ENCODE data around the gene SMARCA4.
"Not testable (repeated sequence)": the region's sequence is repeated elsewhere in the genome, so short reads cannot be mapped to it uniquely, and the experiment has no call there.

The SMARCA4 gene

GRCh38 chr19:10959277-10959968 lies 1.4 kb upstream of the SMARCA4 start:
- H3K27me3 Mint-ChIP-seq (ENCODE audit: low read depth), result not testable (repeated sequence)
- peak overlapping the region; percentile 84 for H3K4me3 Mint-ChIP-seq

GRCh38 chr19:10961073-10961860 lies 437 bp downstream of the SMARCA4 start:
- peaks cover 6% of the 10 kb centered on the region for H3K36me3 Mint-ChIP-seq (ENCODE audit: low read depth)

More at GRCh38 chr19:10959277-10959968, 1.4 kb upstream of the SMARCA4 start:
- H3K36me3 Mint-ChIP-seq (ENCODE audit: low read depth); H3K9me3 Mint-ChIP-seq: not testable (repeated sequence)
- Mint-ChIP-seq H3K27ac (peak overlapping the region; percentile 86), H3K4me1 (ENCODE audit: low read depth) (peaks cover 35% of the 10 kb centered on the region)

GRCh38 chr19:10962863-10963262 lies 2.0 kb downstream of the SMARCA4 start:
- Mint-ChIP-seq H3K4me1 (ENCODE audit: low read depth) (peaks cover 35% of the 10 kb centered on the region), H3K9me3 (no peaks in the 10 kb centered on the region), H3K27ac (peak overlapping the region; percentile 36), H3K27me3 (ENCODE audit: low read depth) (no peaks in the 10 kb centered on the region), H3K4me3 (peak overlapping the region; percentile 91), H3K36me3 (ENCODE audit: low read depth) (peaks cover 6% of the 10 kb centered on the region)

More at GRCh38 chr19:10961073-10961860, 437 bp downstream of the SMARCA4 start:
- H3K4me3 Mint-ChIP-seq, result peak overlapping the region; percentile 91
- H3K9me3 Mint-ChIP-seq, result no peaks in the 10 kb centered on the region
- peaks cover 35% of the 10 kb centered on the region for H3K4me1 Mint-ChIP-seq (ENCODE audit: low read depth)
- no peaks in the 10 kb centered on the region for H3K27me3 Mint-ChIP-seq (ENCODE audit: low read depth)
- peak overlapping the region; percentile 86 for H3K27ac Mint-ChIP-seq

- Mint-ChIP-seq H3K4me3 (peak overlapping the region; percentile 37), H3K9me3 (no peaks in the 10 kb centered on the region), H3K27ac (peak overlapping the region; percentile 77), H3K36me3 (ENCODE audit: low read depth) (peaks cover 6% of the 10 kb centered on the region), H3K27me3 (ENCODE audit: low read depth) (no peaks in the 10 kb centered on the region), H3K4me1 (ENCODE audit: low read depth) (peaks cover 43% of the 10 kb centered on the region)
These were observed 3.0 kb downstream of the SMARCA4 start for GRCh38 chr19:10963865-10964264.

GRCh38 chr19:10964903-10965302 lies 4.1 kb downstream of the SMARCA4 start:
- Mint-ChIP-seq H3K27me3 (ENCODE audit: low read depth) (no peaks in the 10 kb centered on the region), H3K27ac (no peak overlapping the region), H3K9me3 (no peaks in the 10 kb centered on the region), H3K4me1 (ENCODE audit: low read depth) (peaks cover 39% of the 10 kb centered on the region), H3K4me3 (no peak overlapping the region), H3K36me3 (ENCODE audit: low read depth) (peaks cover 6% of the 10 kb centered on the region)

GRCh38 chr19:10965398-10965797 lies 4.6 kb downstream of the SMARCA4 start:
- no peaks in the 10 kb centered on the region for H3K9me3 Mint-ChIP-seq
- H3K4me3 Mint-ChIP-seq, result no peak overlapping the region
- H3K4me1 Mint-ChIP-seq (ENCODE audit: low read depth), result peaks cover 38% of the 10 kb centered on the region
- no peak overlapping the region for H3K27ac Mint-ChIP-seq
- H3K36me3 Mint-ChIP-seq (ENCODE audit: low read depth), result peaks cover 6% of the 10 kb centered on the region
- no peaks in the 10 kb centered on the region for H3K27me3 Mint-ChIP-seq (ENCODE audit: low read depth)

- no peak overlapping the region for H3K27ac Mint-ChIP-seq
These were observed 6.0 kb downstream of the SMARCA4 start for GRCh38 chr19:10966809-10967208.

GRCh38 chr19:10968527-10969135 lies 7.8 kb downstream of the SMARCA4 start:
- H3K36me3 Mint-ChIP-seq (ENCODE audit: low read depth), result peaks cover 2% of the 10 kb centered on the region
- H3K9me3 Mint-ChIP-seq, result no peaks in the 10 kb centered on the region
- no peak overlapping the region for H3K4me3 Mint-ChIP-seq
- H3K27ac Mint-ChIP-seq, result no peak overlapping the region
- peaks cover 16% of the 10 kb centered on the region for H3K4me1 Mint-ChIP-seq (ENCODE audit: low read depth)
- no peaks in the 10 kb centered on the region for H3K27me3 Mint-ChIP-seq (ENCODE audit: low read depth)

More at GRCh38 chr19:10966809-10967208, 6.0 kb downstream of the SMARCA4 start:
- Mint-ChIP-seq H3K4me3 (no peak overlapping the region), H3K36me3 (ENCODE audit: low read depth) (peaks cover 6% of the 10 kb centered on the region), H3K27me3 (ENCODE audit: low read depth) (no peaks in the 10 kb centered on the region), H3K9me3 (no peaks in the 10 kb centered on the region), H3K4me1 (ENCODE audit: low read depth) (peaks cover 33% of the 10 kb centered on the region)

- no peak overlapping the region for H3K4me3 Mint-ChIP-seq
- H3K4me1 Mint-ChIP-seq (ENCODE audit: low read depth), result peaks cover 12% of the 10 kb centered on the region
These were observed 10.4 kb downstream of the SMARCA4 start for GRCh38 chr19:10971107-10971726.

GRCh38 chr19:10975374-10976130 lies 14.7 kb downstream of the SMARCA4 start:
- H3K27me3 Mint-ChIP-seq (ENCODE audit: low read depth), result no peaks in the 10 kb centered on the region
- peaks cover 13% of the 10 kb centered on the region for H3K4me1 Mint-ChIP-seq (ENCODE audit: low read depth)
- peaks cover 1% of the 10 kb centered on the region for H3K36me3 Mint-ChIP-seq (ENCODE audit: low read depth)
- H3K27ac Mint-ChIP-seq, result no peak overlapping the region
- H3K4me3 Mint-ChIP-seq, result no peak overlapping the region
- no peaks in the 10 kb centered on the region for H3K9me3 Mint-ChIP-seq

More at GRCh38 chr19:10971107-10971726, 10.4 kb downstream of the SMARCA4 start:
- Mint-ChIP-seq H3K27ac (no peak overlapping the region), H3K36me3 (ENCODE audit: low read depth) (peaks cover 1% of the 10 kb centered on the region), H3K27me3 (ENCODE audit: low read depth) (no peaks in the 10 kb centered on the region), H3K9me3 (no peaks in the 10 kb centered on the region)

GRCh38 chr19:10976131-10976892 lies 15.5 kb downstream of the SMARCA4 start:
- Mint-ChIP-seq H3K4me3 (no peak overlapping the region), H3K27me3 (ENCODE audit: low read depth) (no peaks in the 10 kb centered on the region), H3K36me3 (ENCODE audit: low read depth) (peaks cover 1% of the 10 kb centered on the region)

GRCh38 chr19:10977742-10978092 lies 16.9 kb downstream of the SMARCA4 start:
- Mint-ChIP-seq H3K4me1 (ENCODE audit: low read depth) (peaks cover 13% of the 10 kb centered on the region), H3K27ac (no peak overlapping the region), H3K36me3 (ENCODE audit: low read depth) (peaks cover 1% of the 10 kb centered on the region), H3K27me3 (ENCODE audit: low read depth) (no peaks in the 10 kb centered on the region), H3K4me3 (no peak overlapping the region), H3K9me3 (no peaks in the 10 kb centered on the region)

More at GRCh38 chr19:10976131-10976892, 15.5 kb downstream of the SMARCA4 start:
- Mint-ChIP-seq H3K4me1 (ENCODE audit: low read depth) (peaks cover 13% of the 10 kb centered on the region), H3K9me3 (no peaks in the 10 kb centered on the region), H3K27ac (no peak overlapping the region)

GRCh38 chr19:10979951-10980381 lies 19.1 kb downstream of the SMARCA4 start:
- Mint-ChIP-seq H3K4me3 (no peak overlapping the region), H3K4me1 (ENCODE audit: low read depth) (peaks cover 15% of the 10 kb centered on the region), H3K27ac (no peak overlapping the region), H3K36me3 (ENCODE audit: low read depth) (peaks cover 5% of the 10 kb centered on the region), H3K27me3 (ENCODE audit: low read depth) (no peaks in the 10 kb centered on the region), H3K9me3 (no peaks in the 10 kb centered on the region)

Measured in T-helper 1 cell treated with Interleukin-12 subunit alpha and Interleukin-12 subunit beta and Interleukin-4 antibody, amounts not matched to agents 30 μg/mL and 1 μg/mL, for 36 hours (primary cell).